Progenitor cell of endocrine pancreas (in vitro differentiated cells): Measurements from ENCODE around the gene ABCF2. TPM values are rescaled to one million over a fixed set of nuclear protein-coding genes. Genes with fewer than 3 reads are reported as not detected.

Experiments used
- DNase-seq: peaks from one replicate; pipeline ENCODE4 v3.0.0; 2021; ENCODE audit warnings: low spot score; ENCODE audit not compliant: unreplicated experiment
- H3K27ac Mint-ChIP-seq: 2 replicates; pipeline ENCODE4 v1.8.0; 2021; ENCODE audit warnings: mild to moderate bottlenecking, moderate library complexity, mixed read lengths
- H3K27me3 Mint-ChIP-seq: 2 replicates; pipeline ENCODE4 v1.8.0; 2021; ENCODE audit warnings: mixed read lengths
- H3K36me3 Mint-ChIP-seq: 2 replicates; pipeline ENCODE4 v1.8.0; 2022; ENCODE audit warnings: mixed read lengths; ENCODE audit not compliant: insufficient read depth
- H3K4me1 Mint-ChIP-seq: 2 replicates; pipeline ENCODE4 v1.8.0; 2021; ENCODE audit warnings: low read depth, mixed read lengths
- H3K4me3 Mint-ChIP-seq: 2 replicates; pipeline ENCODE4 v1.8.0; 2021; ENCODE audit warnings: low read depth, mild to moderate bottlenecking, moderate library complexity, mixed read lengths
- H3K9me3 Mint-ChIP-seq: 2 replicates; pipeline ENCODE4 v1.8.0; 2021; ENCODE audit warnings: low read depth, mixed read lengths
- total RNA-seq: library from RNA; stranded (reverse); gene quantifications from 2 replicates; pipeline ENCODE4 v1.2.1, GENCODE V29; 2021
- TF ChIP-seq, protein P1 (sequence below): fragments of 200-600 bp; sonication (generic); IDR thresholded peaks from one replicate; pipeline ENCODE4 v1.5.0; 2021; ENCODE audit warnings: antibody characterized with exemption, mild to moderate bottlenecking; ENCODE audit not compliant: unreplicated experiment

ABCF2 gene
- total RNA-seq, 1 donor from 2014 or later = 55.1 TPM

DNA sequence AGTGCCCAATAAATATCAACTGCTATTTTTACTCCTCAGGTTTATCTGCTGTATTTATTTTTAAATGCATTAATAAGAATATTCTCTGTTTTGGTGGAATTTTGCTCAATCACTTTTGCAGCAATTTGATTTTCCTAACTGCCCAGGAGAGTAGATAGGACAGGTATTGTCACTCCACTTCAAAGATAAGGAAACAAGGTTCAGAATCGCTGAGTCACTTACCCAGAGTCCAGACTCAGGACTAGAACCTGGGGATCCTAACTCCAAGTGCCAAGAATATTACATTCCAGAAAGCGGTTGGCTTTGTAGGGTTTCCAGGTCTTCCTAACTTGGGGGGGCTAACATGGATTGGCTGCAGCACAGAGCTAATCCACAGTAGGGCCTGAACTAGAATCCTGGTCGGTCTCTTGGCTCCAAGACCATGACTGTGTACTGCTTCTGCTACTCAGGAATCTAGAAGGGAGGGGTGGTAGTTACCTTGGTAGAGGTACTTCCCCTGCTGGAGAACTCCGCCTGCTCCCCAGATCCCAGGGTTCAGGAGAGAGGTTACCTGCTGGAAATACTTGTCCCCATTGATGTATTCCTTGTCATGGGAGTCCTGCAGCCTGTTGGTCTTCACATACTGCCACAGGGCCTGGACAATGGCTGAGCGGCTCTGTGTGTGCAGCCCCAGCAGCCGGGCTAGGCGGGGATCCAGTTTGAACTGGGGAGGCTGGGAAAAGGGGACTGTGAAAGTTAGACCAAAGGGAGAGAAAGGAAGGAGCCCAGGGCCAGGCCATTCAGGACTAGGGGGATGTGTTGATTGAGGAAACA lies 14.1 kb upstream of the ABCF2 start:
- Mint-ChIP-seq H3K36me3 (peaks cover 4% of the 10 kb centered on the region), H3K27me3 (peaks cover 4% of the 10 kb centered on the region)

GRCh38 chr7:151240536-151240935 lies 13.5 kb upstream of the ABCF2 start:
- DNase-seq = no peak
- Mint-ChIP-seq H3K27ac (no peak overlapping the region), H3K4me1 (no peaks in the 10 kb centered on the region), H3K4me3 (no peak overlapping the region), H3K27me3 (peaks cover 2% of the 10 kb centered on the region), H3K36me3 (peaks cover 4% of the 10 kb centered on the region), H3K9me3 (no peaks in the 10 kb centered on the region)
- TF ChIP-seq, protein P1, sequence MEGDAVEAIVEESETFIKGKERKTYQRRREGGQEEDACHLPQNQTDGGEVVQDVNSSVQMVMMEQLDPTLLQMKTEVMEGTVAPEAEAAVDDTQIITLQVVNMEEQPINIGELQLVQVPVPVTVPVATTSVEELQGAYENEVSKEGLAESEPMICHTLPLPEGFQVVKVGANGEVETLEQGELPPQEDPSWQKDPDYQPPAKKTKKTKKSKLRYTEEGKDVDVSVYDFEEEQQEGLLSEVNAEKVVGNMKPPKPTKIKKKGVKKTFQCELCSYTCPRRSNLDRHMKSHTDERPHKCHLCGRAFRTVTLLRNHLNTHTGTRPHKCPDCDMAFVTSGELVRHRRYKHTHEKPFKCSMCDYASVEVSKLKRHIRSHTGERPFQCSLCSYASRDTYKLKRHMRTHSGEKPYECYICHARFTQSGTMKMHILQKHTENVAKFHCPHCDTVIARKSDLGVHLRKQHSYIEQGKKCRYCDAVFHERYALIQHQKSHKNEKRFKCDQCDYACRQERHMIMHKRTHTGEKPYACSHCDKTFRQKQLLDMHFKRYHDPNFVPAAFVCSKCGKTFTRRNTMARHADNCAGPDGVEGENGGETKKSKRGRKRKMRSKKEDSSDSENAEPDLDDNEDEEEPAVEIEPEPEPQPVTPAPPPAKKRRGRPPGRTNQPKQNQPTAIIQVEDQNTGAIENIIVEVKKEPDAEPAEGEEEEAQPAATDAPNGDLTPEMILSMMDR = no peak

More for the DNA sequence above, 14.1 kb upstream of the ABCF2 start:
- Mint-ChIP-seq H3K9me3 (no peaks in the 10 kb centered on the region), H3K4me1 (no peaks in the 10 kb centered on the region), H3K27ac (no peak overlapping the region), H3K4me3 (no peak overlapping the region)
- TF ChIP-seq, protein P1 = no peak
- DNase-seq = no peak

GRCh38 chr7:151239837-151240459 lies 12.9 kb upstream of the ABCF2 start:
- no peaks in the 10 kb centered on the region for H3K9me3 Mint-ChIP-seq
- H3K36me3 Mint-ChIP-seq = peaks cover 4% of the 10 kb centered on the region
- H3K4me1 Mint-ChIP-seq = no peaks in the 10 kb centered on the region
- H3K27me3 Mint-ChIP-seq = peaks cover 2% of the 10 kb centered on the region
- H3K27ac Mint-ChIP-seq = no peak overlapping the region
- H3K4me3 Mint-ChIP-seq = no peak overlapping the region
- DNase-seq = no peak
- TF ChIP-seq, protein P1 = no peak

DNA sequence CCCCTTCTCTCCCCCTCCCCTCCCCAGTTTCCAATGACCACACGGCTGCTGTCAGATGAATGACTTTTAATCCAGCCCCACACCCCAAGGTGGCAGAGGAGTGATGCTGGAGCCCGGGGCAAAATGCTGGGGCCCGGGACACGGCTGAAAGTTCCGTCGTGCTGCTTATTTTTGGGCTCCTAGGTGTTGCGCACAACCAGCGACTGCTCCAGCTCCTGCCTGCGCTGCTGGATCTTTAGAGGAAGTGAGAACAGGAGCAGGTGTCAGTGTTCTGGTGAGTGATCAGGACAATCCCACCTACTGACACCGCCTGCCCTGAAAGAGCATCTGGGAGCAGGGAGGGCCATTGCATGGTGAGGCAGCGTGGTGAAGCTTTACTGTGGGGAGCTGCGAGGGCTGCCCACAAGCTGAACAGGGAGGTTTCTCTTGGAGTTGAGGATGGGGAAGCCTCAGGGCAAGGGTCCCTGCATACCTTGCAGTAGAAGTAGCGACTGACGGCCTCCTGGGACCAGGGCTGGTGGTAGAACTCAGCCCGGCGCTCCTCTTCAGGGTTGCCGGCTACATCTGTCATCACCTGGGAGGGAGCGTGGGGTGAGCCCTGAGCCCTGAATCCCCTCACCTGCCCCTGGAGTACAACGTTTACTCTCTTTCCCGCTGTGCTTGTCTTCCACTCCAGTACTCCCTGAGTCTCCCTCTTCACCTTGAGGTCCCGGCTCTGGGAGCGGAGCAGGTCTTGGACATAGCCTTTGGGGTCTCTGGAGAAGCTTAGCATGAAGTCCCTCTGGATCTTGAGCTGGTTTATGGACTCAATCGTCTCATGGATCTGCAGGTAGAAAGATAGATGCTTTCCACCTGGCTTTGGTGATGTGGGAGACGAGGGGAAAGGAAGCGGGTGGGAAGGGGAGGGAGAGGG lies 12.2 kb upstream of the ABCF2 start:
- TF ChIP-seq, protein P1 = no peak

More for the DNA sequence above, 12.2 kb upstream of the ABCF2 start:
- DNase-seq = no peak
- no peaks in the 10 kb centered on the region for H3K4me1 Mint-ChIP-seq
- no peak overlapping the region for H3K27ac Mint-ChIP-seq
- H3K9me3 Mint-ChIP-seq = no peaks in the 10 kb centered on the region
- no peak overlapping the region for H3K4me3 Mint-ChIP-seq
- H3K36me3 Mint-ChIP-seq = peaks cover 4% of the 10 kb centered on the region
- no peaks in the 10 kb centered on the region for H3K27me3 Mint-ChIP-seq
